Right atrium auricular region (tissue), 2 donors: ENCODE results near the gene MAN1B1. TPM values are rescaled to one million over a fixed set of nuclear protein-coding genes. Genes with fewer than 3 reads are reported as not detected.
A peak's percentile ranks its signal among the peaks of the same experiment; 100 is the strongest.

ENCODE experiments used
- DNase-seq: peaks from one replicate; pipeline ENCODE4 v3.0.0-alpha.2; 2019; ENCODE audit warnings: low spot score
- H3K27ac ChIP-seq, 2 donors: fragments of 200-600 bp; sonication (generic); 1 replicate in 1 of 2; 2 replicates in 1 of 2; pipeline ENCODE4 v1.5.1; 2016 to 2019
- H3K27me3 ChIP-seq, 2 donors: fragments of 200-600 bp; sonication (generic); one replicate each; pipeline versions ENCODE4 v1.5.1 to v1.6.0; 2017 to 2019
- H3K36me3 ChIP-seq: fragments of 200-600 bp; sonication (generic); one replicate; pipeline ENCODE4 v1.5.1; 2016
- H3K4me1 ChIP-seq, 2 donors: fragments of 200-600 bp; sonication (generic); one replicate each; pipeline versions ENCODE4 v1.5.1 to v1.6.0; 2017 to 2019
- H3K4me3 ChIP-seq, 2 donors: fragments of 200-600 bp; sonication (generic); 1 replicate in 1 of 2; 2 replicates in 1 of 2; pipeline ENCODE4 v1.5.1; 2017 to 2019; ENCODE audit warnings: mild to moderate bottlenecking in 1 of 2, moderate library complexity in 1 of 2
- H3K9me3 ChIP-seq, 2 donors: fragments of 200-600 bp; sonication (generic); one replicate each; pipeline ENCODE4 v1.5.1; 2019
- total RNA-seq, 2 donors: library from RNA; depleted of rRNA; stranded (reverse); fragments of >200 nt; gene quantifications; one replicate each; pipeline ENCODE4 v1.1.0, GENCODE V29; 2016
- TF ChIP-seq, protein P1 (sequence below), 2 donors: fragments of 200-600 bp; sonication (generic); IDR thresholded peaks; one replicate each; pipeline ENCODE4 v1.5.1; 2019; ENCODE audit warnings: antibody characterized with exemption in 2 of 2

Gene MAN1B1
- total RNA-seq, 2 donors from 2014 or later, result 20.9 to 26.8 TPM

DNA sequence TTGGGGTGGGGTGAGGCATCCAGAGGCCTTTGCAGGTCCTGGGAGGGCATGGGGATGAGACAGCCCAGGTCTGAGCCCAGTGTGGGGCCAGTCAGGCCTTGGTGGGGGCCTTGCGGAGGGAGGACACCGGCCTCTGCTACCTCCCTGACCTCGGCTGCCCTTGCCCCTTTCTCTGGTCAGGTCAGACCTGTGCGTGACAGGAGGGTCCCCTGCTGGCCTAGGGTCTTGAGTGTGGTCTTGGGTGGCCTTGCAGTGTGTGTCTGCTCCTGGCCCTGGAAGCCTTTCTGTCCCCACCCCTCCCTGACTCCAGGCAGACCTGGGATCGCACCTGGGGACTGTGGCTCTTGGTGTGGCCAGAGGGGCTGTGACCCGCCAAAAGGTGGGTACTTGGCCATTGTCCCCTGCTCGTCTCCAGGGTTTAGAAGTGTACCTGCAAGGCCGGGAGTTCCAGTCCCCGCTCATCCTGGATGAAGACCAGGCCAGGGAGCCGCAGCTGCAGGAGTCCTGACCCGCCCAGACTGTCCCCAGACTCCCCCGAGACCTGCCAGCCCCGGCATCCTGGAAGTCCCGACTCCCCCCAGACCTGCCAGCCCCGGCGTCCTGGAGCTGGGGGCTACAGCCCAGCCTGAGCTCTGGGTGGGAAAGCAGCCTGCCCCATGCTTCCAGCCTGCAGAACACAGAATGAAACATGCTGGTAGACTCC, 4.4 kb upstream of the MAN1B1 start:
- H3K4me3 ChIP-seq, result no peak overlapping the region
- DNase-seq, result no peak
- TF ChIP-seq, protein P1, sequence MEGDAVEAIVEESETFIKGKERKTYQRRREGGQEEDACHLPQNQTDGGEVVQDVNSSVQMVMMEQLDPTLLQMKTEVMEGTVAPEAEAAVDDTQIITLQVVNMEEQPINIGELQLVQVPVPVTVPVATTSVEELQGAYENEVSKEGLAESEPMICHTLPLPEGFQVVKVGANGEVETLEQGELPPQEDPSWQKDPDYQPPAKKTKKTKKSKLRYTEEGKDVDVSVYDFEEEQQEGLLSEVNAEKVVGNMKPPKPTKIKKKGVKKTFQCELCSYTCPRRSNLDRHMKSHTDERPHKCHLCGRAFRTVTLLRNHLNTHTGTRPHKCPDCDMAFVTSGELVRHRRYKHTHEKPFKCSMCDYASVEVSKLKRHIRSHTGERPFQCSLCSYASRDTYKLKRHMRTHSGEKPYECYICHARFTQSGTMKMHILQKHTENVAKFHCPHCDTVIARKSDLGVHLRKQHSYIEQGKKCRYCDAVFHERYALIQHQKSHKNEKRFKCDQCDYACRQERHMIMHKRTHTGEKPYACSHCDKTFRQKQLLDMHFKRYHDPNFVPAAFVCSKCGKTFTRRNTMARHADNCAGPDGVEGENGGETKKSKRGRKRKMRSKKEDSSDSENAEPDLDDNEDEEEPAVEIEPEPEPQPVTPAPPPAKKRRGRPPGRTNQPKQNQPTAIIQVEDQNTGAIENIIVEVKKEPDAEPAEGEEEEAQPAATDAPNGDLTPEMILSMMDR (IDR thresholded peaks at IDR 0.05), result no peak
- no peaks in the 10 kb centered on the region for H3K9me3 ChIP-seq
- H3K27ac ChIP-seq, result peak overlapping the region in 1 of 2 donors; percentile 48
- peaks cover 0 to 45% of the 10 kb centered on the region in 2 donors for H3K4me1 ChIP-seq
- no peaks in the 10 kb centered on the region for H3K27me3 ChIP-seq
- peaks cover 41% of the 10 kb centered on the region for H3K36me3 ChIP-seq

DNA sequence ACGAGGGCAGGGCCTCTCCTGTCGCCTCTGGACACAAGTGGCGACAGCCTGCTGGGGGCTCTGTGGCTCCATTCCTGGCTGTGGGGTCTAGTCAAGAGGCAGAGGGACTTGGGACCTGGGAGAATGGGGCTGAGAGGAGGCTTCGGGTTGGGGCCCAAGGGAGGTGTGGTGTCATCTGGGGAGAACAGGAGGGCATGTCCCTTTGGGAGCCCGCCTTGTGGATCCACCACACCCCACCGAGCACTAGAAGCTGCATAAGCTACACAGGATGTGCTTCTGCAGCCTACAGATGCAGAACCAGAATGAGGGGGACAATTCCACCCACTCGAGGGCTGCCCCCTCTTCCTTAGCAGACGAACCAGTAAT, 3.9 kb upstream of the MAN1B1 start:
- Histone ChIP-seq H3K9me3 (no peaks in the 10 kb centered on the region), H3K4me3 (no peak overlapping the region), H3K27me3 (no peaks in the 10 kb centered on the region), H3K36me3 (peaks cover 41% of the 10 kb centered on the region), H3K27ac (peak overlapping the region in 1 of 2 donors; percentile 48), H3K4me1 (peaks cover 0 to 47% of the 10 kb centered on the region in 2 donors)
- no peak for DNase-seq
- TF ChIP-seq, protein P1 (IDR thresholded peaks at IDR 0.05), result no peak

DNA sequence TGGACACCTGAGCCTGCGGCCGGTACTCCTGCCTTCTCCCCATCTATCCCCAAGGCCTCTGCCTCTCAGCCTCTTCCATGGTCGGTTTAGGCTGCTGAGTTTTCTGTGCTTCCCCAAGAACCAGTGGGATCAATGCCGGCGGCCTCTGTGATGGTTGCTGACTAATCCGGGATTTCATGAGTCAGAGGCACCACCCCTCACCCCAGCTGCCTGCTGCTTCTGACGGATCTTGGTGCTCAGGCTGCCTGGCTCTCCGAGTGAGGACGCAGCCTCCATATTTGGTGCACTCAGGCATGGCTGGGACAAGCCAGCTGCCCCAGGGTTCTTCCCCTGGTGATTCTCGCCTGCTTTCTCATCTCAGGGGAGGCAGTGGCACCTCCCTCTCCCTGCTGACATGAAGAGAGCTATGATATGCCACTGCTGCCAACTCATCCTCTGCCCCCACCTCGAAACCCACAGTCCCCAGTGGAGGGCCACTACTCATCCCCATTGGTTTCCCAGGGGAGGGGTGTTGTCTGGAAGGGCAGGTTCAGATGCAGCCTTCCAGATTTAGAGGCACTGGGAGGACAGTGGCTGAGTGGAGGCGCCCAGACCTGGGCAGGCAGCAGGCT, 3.3 kb upstream of the MAN1B1 start:
- H3K9me3 ChIP-seq, result no peaks in the 10 kb centered on the region
- peak overlapping the region; percentile 48 to 67 for H3K27ac ChIP-seq
- H3K4me1 ChIP-seq, result peaks cover 0 to 45% of the 10 kb centered on the region in 2 donors
- peak; percentile 88 for DNase-seq
- H3K36me3 ChIP-seq, result peaks cover 41% of the 10 kb centered on the region
- TF ChIP-seq, protein P1 (IDR thresholded peaks at IDR 0.05), result no peak
- no peak overlapping the region for H3K4me3 ChIP-seq
- no peaks in the 10 kb centered on the region for H3K27me3 ChIP-seq

DNA sequence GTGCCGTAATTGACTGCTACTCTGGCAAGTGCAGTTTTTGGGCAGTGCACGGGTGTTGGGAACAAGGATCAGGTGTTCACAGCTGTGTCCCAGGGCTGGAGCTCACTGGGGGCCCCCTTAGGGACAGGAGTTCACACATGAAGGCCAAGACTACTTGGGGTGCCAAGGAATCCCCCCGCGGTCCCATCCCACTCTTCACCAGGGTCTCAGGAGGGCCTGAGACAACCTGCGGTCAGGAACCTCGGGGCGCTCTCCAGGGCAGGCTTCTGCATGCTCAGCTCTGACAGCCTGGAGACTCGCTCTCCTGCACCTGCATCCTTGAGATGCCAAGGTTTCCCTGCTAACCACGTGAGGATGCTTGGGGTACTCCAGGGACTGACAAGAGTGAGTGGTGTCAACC, 2.3 kb upstream of the MAN1B1 start:
- Histone ChIP-seq H3K4me3 (no peak overlapping the region), H3K9me3 (no peaks in the 10 kb centered on the region), H3K27ac (peak overlapping the region; percentile 48 to 67), H3K4me1 (peaks cover 0 to 35% of the 10 kb centered on the region in 2 donors), H3K27me3 (no peaks in the 10 kb centered on the region), H3K36me3 (peaks cover 35% of the 10 kb centered on the region)
- DNase-seq, result no peak
- TF ChIP-seq, protein P1 (IDR thresholded peaks at IDR 0.05), result no peak

DNA sequence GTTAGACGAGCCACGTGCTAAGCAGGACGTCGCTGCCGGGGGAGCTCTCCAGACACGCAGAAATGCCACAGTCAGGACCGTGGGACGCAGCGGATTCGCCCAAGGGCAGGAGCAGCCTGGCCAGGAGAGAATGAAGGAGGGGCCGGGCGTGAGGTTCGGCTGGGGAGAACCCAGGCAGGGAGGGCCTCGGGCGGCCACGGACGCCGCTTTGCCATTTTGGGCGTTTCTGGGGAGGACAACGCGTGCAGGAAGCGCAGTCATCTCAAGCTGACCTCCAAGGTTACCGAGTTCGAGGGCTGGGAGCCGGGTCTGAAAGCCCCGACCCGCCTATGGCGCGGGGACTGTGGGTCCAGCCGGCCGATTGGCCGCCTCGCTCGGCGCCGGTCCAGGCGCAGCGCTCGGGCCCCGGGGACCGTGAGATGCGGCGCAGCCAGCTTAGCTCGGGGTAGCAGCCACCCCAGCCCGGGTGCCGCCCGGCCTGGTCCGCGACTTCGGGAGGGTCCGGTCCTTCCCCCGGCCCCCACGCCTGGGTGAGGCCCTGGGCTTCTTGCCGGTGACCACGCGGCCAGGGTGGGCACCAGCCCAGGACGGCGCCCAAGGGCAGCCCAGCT, 760 bp upstream of the MAN1B1 start:
- TF ChIP-seq, protein P1 (IDR thresholded peaks at IDR 0.05), result no peak
- H3K4me3 ChIP-seq, result peak overlapping the region; percentile 62 to 79
- no peaks in the 10 kb centered on the region for H3K27me3 ChIP-seq
- peaks cover 0 to 35% of the 10 kb centered on the region in 2 donors for H3K4me1 ChIP-seq
- no peaks in the 10 kb centered on the region for H3K9me3 ChIP-seq
- peak overlapping the region; percentile 96 to 99 for H3K27ac ChIP-seq
- DNase-seq, result peak; percentile 65
- peaks cover 26% of the 10 kb centered on the region for H3K36me3 ChIP-seq
